Duodenal mucosa (tissue), 2 donors: Measurements from ENCODE around the gene LPAR3.

Experiments
- H3K27ac ChIP-seq: one replicate; pipeline ENCODE4 v1.7.0; 2013; ENCODE audit warnings: low read depth, low read length
- H3K27me3 ChIP-seq, 2 donors: one replicate each; pipeline ENCODE4 v1.7.0; 2013; ENCODE audit warnings: low read length in 2 of 2, control low read depth in 1 of 2; ENCODE audit not compliant: insufficient read depth in 2 of 2, control insufficient read depth in 1 of 2
- H3K36me3 ChIP-seq, 2 donors: one replicate each; pipeline ENCODE4 v1.7.0; 2013; ENCODE audit warnings: low read length in 2 of 2, control low read depth in 1 of 2; ENCODE audit not compliant: insufficient read depth in 2 of 2, control insufficient read depth in 1 of 2
- H3K4me1 ChIP-seq, 2 donors: one replicate each; pipeline ENCODE4 v1.7.0; 2013; ENCODE audit warnings: low read length in 2 of 2, control low read depth in 1 of 2; ENCODE audit not compliant: insufficient read depth in 2 of 2, control insufficient read depth in 1 of 2
- H3K4me3 ChIP-seq, 2 donors: one replicate each; pipeline ENCODE4 v1.7.0; 2013; ENCODE audit warnings: low read length in 2 of 2, low read depth in 1 of 2
- H3K9ac ChIP-seq, 2 donors: one replicate each; pipeline ENCODE4 v1.7.0; 2013; ENCODE audit warnings: low read length in 2 of 2, low read depth in 1 of 2
- H3K9me3 ChIP-seq, 2 donors: one replicate each; pipeline ENCODE4 v1.7.0; 2013; ENCODE audit warnings: low read length in 2 of 2, control low read depth in 1 of 2; ENCODE audit not compliant: control insufficient read depth in 1 of 2

LPAR3 gene

GRCh38 chr1:84883286-84883685 lies 9.7 kb downstream of the LPAR3 start:
- H3K27ac ChIP-seq: no peak overlapping the region
- H3K9me3 ChIP-seq: no peaks in the 10 kb centered on the region
- H3K4me1 ChIP-seq: no peaks in the 10 kb centered on the region
- no peaks in the 10 kb centered on the region for H3K36me3 ChIP-seq
- no peaks in the 10 kb centered on the region for H3K27me3 ChIP-seq
- H3K4me3 ChIP-seq: no peak overlapping the region
- H3K9ac ChIP-seq: no peak overlapping the region

- Histone ChIP-seq H3K27ac (no peak overlapping the region), H3K4me1 (no peaks in the 10 kb centered on the region), H3K9ac (no peak overlapping the region), H3K27me3 (peaks cover 0 to 5% of the 10 kb centered on the region in 2 donors), H3K4me3 (no peak overlapping the region), H3K9me3 (no peaks in the 10 kb centered on the region), H3K36me3 (no peaks in the 10 kb centered on the region)
Observed at GRCh38 chr1:84877592-84877991, 15.4 kb downstream of the LPAR3 start.

- no peaks in the 10 kb centered on the region for H3K36me3 ChIP-seq
- H3K4me3 ChIP-seq: no peak overlapping the region
- H3K27me3 ChIP-seq: peaks cover 4 to 5% of the 10 kb centered on the region in 2 donors
- no peak overlapping the region for H3K9ac ChIP-seq
- H3K4me1 ChIP-seq: no peaks in the 10 kb centered on the region
- no peak overlapping the region for H3K27ac ChIP-seq
- H3K9me3 ChIP-seq: no peaks in the 10 kb centered on the region
Observed at GRCh38 chr1:84876353-84876752, 16.7 kb downstream of the LPAR3 start.

- H3K4me1 ChIP-seq: no peaks in the 10 kb centered on the region
- no peaks in the 10 kb centered on the region for H3K36me3 ChIP-seq
- H3K4me3 ChIP-seq: no peak overlapping the region
- no peak overlapping the region for H3K9ac ChIP-seq
- no peaks in the 10 kb centered on the region for H3K9me3 ChIP-seq
- peaks cover 4 to 5% of the 10 kb centered on the region in 2 donors for H3K27me3 ChIP-seq
- H3K27ac ChIP-seq: no peak overlapping the region
Observed at GRCh38 chr1:84873366-84873765, 19.6 kb downstream of the LPAR3 start.

- Histone ChIP-seq H3K27me3 (peaks cover 4 to 5% of the 10 kb centered on the region in 2 donors), H3K4me3 (no peak overlapping the region), H3K4me1 (no peaks in the 10 kb centered on the region), H3K9ac (no peak overlapping the region), H3K27ac (no peak overlapping the region), H3K9me3 (no peaks in the 10 kb centered on the region), H3K36me3 (no peaks in the 10 kb centered on the region)
Observed at GRCh38 chr1:84872696-84873355, 20.2 kb downstream of the LPAR3 start.

- no peak overlapping the region for H3K27ac ChIP-seq
- no peaks in the 10 kb centered on the region for H3K36me3 ChIP-seq
- H3K4me1 ChIP-seq: no peaks in the 10 kb centered on the region
- H3K9ac ChIP-seq: no peak overlapping the region
- no peak overlapping the region for H3K4me3 ChIP-seq
- no peaks in the 10 kb centered on the region for H3K9me3 ChIP-seq
- peaks cover 3 to 4% of the 10 kb centered on the region in 2 donors for H3K27me3 ChIP-seq
Observed at GRCh38 chr1:84871181-84871580, 21.8 kb downstream of the LPAR3 start.

- no peak overlapping the region for H3K27ac ChIP-seq
- no peaks in the 10 kb centered on the region for H3K36me3 ChIP-seq
- no peak overlapping the region for H3K4me3 ChIP-seq
- H3K27me3 ChIP-seq: peaks cover 0 to 4% of the 10 kb centered on the region in 2 donors
- no peak overlapping the region for H3K9ac ChIP-seq
- no peaks in the 10 kb centered on the region for H3K4me1 ChIP-seq
- H3K9me3 ChIP-seq: no peaks in the 10 kb centered on the region
Observed at GRCh38 chr1:84870591-84870990, 22.4 kb downstream of the LPAR3 start.

GRCh38 chr1:84869720-84870119 lies 23.3 kb downstream of the LPAR3 start:
- Histone ChIP-seq H3K27me3 (peaks cover 0 to 4% of the 10 kb centered on the region in 2 donors), H3K4me3 (no peak overlapping the region), H3K27ac (no peak overlapping the region), H3K9me3 (no peaks in the 10 kb centered on the region), H3K9ac (no peak overlapping the region), H3K4me1 (no peaks in the 10 kb centered on the region), H3K36me3 (no peaks in the 10 kb centered on the region)

GRCh38 chr1:84862810-84863251 lies 30.2 kb downstream of the LPAR3 start:
- Histone ChIP-seq H3K9me3 (no peaks in the 10 kb centered on the region), H3K9ac (no peak overlapping the region), H3K27me3 (no peaks in the 10 kb centered on the region), H3K4me1 (no peaks in the 10 kb centered on the region), H3K36me3 (no peaks in the 10 kb centered on the region), H3K27ac (no peak overlapping the region), H3K4me3 (no peak overlapping the region)

- no peaks in the 10 kb centered on the region for H3K27me3 ChIP-seq
- no peaks in the 10 kb centered on the region for H3K4me1 ChIP-seq
- no peaks in the 10 kb centered on the region for H3K36me3 ChIP-seq
- H3K9ac ChIP-seq: no peak overlapping the region
- no peak overlapping the region for H3K4me3 ChIP-seq
- H3K27ac ChIP-seq: no peak overlapping the region
- no peaks in the 10 kb centered on the region for H3K9me3 ChIP-seq
Observed at GRCh38 chr1:84861988-84862644, 30.9 kb downstream of the LPAR3 start.
